Liver (tissue), 3 donors: Measurements from ENCODE around the gene LAMA5.
A peak's percentile ranks its signal among the peaks of the same experiment; 100 is the strongest.

ENCODE experiments used
- CTCF ChIP-seq: fragments of 150-350 bp; IDR thresholded peaks from 2 replicates; pipeline ENCODE4 v1.5.1; 2017; ENCODE audit warnings: improper control_type of control experiment, low read depth, low read length; ENCODE audit not compliant: missing input control
- FOXA1 ChIP-seq: IDR thresholded peaks from 2 replicates; pipeline ENCODE4 v1.6.1; 2016; ENCODE audit warnings: antibody characterized with exemption
- FOXA2 ChIP-seq: IDR thresholded peaks from 2 replicates; pipeline ENCODE4 v1.6.1; 2016; ENCODE audit warnings: antibody characterized with exemption
- GABPA ChIP-seq, 2 donors: IDR thresholded peaks in 1 of 2; conservative IDR thresholded peaks in 1 of 2; 2 replicates each; pipeline ENCODE4 v1.6.1; 2016; ENCODE audit warnings: antibody characterized with exemption in 2 of 2, mild to moderate bottlenecking in 1 of 2, moderate library complexity in 1 of 2
- HNF4A ChIP-seq, 2 donors: conservative IDR thresholded peaks; 2 replicates each; pipeline ENCODE4 v1.6.1; 2016; ENCODE audit warnings: antibody characterized with exemption in 2 of 2, mild to moderate bottlenecking in 2 of 2
- JUND ChIP-seq, 2 donors: IDR thresholded peaks; 2 replicates each; pipeline ENCODE4 v1.6.1; 2016; ENCODE audit warnings: antibody characterized with exemption in 2 of 2
- RAD21 ChIP-seq, 2 donors: IDR thresholded peaks; 2 replicates each; pipeline ENCODE4 v1.6.1; 2016; ENCODE audit warnings: antibody characterized with exemption in 2 of 2, mild to moderate bottlenecking in 2 of 2
- RXRA ChIP-seq, 2 donors: IDR thresholded peaks; 2 replicates each; pipeline ENCODE4 v1.6.1; 2017 to 2018; ENCODE audit warnings: antibody characterized with exemption in 2 of 2, mild to moderate bottlenecking in 1 of 2
- SP1 ChIP-seq: IDR thresholded peaks from 2 replicates; pipeline ENCODE4 v1.6.1; 2018; ENCODE audit warnings: antibody characterized with exemption, mild to moderate bottlenecking
- TAF1 ChIP-seq: conservative IDR thresholded peaks from 2 replicates; pipeline ENCODE4 v1.6.1; 2016; ENCODE audit warnings: antibody characterized with exemption, mild to moderate bottlenecking
- YY1 ChIP-seq: IDR thresholded peaks from 2 replicates; pipeline ENCODE4 v1.6.1; 2016; ENCODE audit warnings: antibody characterized with exemption, mild to moderate bottlenecking
- TF ChIP-seq, protein P1 (sequence below): IDR thresholded peaks from 2 replicates; pipeline ENCODE4 v1.6.1; 2016; ENCODE audit warnings: antibody characterized with exemption
- TF ChIP-seq, protein P2 (sequence below): IDR thresholded peaks from 2 replicates; pipeline ENCODE4 v1.6.1; 2016; ENCODE audit warnings: antibody characterized with exemption
- TF ChIP-seq, protein P3 (sequence below): IDR thresholded peaks from 2 replicates; pipeline ENCODE4 v1.6.1; 2016; ENCODE audit warnings: antibody characterized with exemption, mild to moderate bottlenecking
- donor health status: healthy.
- donor health status: healthy.

- no peak for TF ChIP-seq FOXA1
- TF ChIP-seq CTCF, result no peak
- TF ChIP-seq, protein P1, sequence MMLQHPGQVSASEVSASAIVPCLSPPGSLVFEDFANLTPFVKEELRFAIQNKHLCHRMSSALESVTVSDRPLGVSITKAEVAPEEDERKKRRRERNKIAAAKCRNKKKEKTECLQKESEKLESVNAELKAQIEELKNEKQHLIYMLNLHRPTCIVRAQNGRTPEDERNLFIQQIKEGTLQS, result no peak
- TF ChIP-seq RAD21 (IDR thresholded peaks at IDR 0.05), result no peak
- TF ChIP-seq, protein P2, sequence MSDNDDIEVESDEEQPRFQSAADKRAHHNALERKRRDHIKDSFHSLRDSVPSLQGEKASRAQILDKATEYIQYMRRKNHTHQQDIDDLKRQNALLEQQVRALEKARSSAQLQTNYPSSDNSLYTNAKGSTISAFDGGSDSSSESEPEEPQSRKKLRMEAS, result no peak
- TF ChIP-seq, protein P3, sequence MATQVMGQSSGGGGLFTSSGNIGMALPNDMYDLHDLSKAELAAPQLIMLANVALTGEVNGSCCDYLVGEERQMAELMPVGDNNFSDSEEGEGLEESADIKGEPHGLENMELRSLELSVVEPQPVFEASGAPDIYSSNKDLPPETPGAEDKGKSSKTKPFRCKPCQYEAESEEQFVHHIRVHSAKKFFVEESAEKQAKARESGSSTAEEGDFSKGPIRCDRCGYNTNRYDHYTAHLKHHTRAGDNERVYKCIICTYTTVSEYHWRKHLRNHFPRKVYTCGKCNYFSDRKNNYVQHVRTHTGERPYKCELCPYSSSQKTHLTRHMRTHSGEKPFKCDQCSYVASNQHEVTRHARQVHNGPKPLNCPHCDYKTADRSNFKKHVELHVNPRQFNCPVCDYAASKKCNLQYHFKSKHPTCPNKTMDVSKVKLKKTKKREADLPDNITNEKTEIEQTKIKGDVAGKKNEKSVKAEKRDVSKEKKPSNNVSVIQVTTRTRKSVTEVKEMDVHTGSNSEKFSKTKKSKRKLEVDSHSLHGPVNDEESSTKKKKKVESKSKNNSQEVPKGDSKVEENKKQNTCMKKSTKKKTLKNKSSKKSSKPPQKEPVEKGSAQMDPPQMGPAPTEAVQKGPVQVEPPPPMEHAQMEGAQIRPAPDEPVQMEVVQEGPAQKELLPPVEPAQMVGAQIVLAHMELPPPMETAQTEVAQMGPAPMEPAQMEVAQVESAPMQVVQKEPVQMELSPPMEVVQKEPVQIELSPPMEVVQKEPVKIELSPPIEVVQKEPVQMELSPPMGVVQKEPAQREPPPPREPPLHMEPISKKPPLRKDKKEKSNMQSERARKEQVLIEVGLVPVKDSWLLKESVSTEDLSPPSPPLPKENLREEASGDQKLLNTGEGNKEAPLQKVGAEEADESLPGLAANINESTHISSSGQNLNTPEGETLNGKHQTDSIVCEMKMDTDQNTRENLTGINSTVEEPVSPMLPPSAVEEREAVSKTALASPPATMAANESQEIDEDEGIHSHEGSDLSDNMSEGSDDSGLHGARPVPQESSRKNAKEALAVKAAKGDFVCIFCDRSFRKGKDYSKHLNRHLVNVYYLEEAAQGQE, result no peak
- no peak for TF ChIP-seq TAF1
- TF ChIP-seq JUND (IDR thresholded peaks at IDR 0.05), result no peak
- no peak for TF ChIP-seq GABPA (IDR thresholded peaks at IDR 0.05 in 1 of 2, conservative IDR thresholded peaks at IDR 0.05 in 1 of 2)
- peak; percentile 41 for TF ChIP-seq SP1
- TF ChIP-seq FOXA2, result no peak
- TF ChIP-seq RXRA (IDR thresholded peaks at IDR 0.05), result peak; percentile 81 to 89
- TF ChIP-seq HNF4A (conservative IDR thresholded peaks at IDR 0.05), result no peak
- TF ChIP-seq YY1, result no peak
Measured at GRCh38 chr20:62282877-62283503, 84.1 kb downstream of the LAMA5 start.
